Astrocyte of the spinal cord (primary cell): ENCODE results near the gene RAD52.
A peak's percentile ranks its signal among the peaks of the same experiment; 100 is the strongest.

ENCODE experiments used
- DNase-seq: peaks from one replicate; pipeline ENCODE4 v3.0.0; 2011; ENCODE audit warnings: low read depth, low spot score
- H3K4me3 ChIP-seq: 2 replicates; pipeline ENCODE4 v1.5.1; 2011; ENCODE audit warnings: low read depth, mild to moderate bottlenecking, low read length, moderate library complexity
- in situ Hi-C: cut with HindIII; loops from 2 replicates; pipeline ENCODE4 v1.10.0; 2017; ENCODE audit warnings: low sequenced_read_pairs
- TF ChIP-seq, protein P1 (sequence below): IDR thresholded peaks from 2 replicates; pipeline ENCODE4 v1.5.1; 2012; ENCODE audit warnings: low read depth, mild to moderate bottlenecking, low read length, inconsistent platforms

The RAD52 gene

GRCh38 chr12:916712-917445 is 32.6 kb downstream of the RAD52 start:
- TF ChIP-seq, protein P1, sequence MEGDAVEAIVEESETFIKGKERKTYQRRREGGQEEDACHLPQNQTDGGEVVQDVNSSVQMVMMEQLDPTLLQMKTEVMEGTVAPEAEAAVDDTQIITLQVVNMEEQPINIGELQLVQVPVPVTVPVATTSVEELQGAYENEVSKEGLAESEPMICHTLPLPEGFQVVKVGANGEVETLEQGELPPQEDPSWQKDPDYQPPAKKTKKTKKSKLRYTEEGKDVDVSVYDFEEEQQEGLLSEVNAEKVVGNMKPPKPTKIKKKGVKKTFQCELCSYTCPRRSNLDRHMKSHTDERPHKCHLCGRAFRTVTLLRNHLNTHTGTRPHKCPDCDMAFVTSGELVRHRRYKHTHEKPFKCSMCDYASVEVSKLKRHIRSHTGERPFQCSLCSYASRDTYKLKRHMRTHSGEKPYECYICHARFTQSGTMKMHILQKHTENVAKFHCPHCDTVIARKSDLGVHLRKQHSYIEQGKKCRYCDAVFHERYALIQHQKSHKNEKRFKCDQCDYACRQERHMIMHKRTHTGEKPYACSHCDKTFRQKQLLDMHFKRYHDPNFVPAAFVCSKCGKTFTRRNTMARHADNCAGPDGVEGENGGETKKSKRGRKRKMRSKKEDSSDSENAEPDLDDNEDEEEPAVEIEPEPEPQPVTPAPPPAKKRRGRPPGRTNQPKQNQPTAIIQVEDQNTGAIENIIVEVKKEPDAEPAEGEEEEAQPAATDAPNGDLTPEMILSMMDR = no peak
- no peak overlapping the region for H3K4me3 ChIP-seq
- in situ Hi-C loops = no loop called here
- no peak for DNase-seq

GRCh38 chr12:916240-916639 is 33.3 kb downstream of the RAD52 start:
- TF ChIP-seq, protein P1 = no peak
- no peak overlapping the region for H3K4me3 ChIP-seq
- no peak for DNase-seq
- in situ Hi-C loops = no loop called here

DNA sequence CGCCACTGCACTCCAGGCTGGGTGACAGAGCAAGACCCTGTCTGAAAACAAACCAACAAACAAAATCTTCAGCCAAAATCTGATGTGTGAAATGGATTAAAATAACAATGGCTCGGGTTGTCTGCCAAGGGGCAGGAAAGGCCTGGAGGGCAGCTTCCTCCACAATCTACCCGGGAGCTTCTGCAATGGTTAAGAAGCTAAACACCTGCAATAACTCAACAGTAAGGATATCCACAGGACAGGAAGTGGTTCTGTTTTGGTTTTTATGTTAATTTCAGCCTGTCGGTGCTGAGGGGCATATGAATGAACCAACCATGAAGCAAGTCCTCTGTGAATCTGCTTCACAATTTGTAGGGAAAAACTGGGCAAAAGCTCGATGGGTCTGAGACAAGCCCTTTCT is 34.4 kb downstream of the RAD52 start:
- in situ Hi-C loops = no loop called here
- no peak for DNase-seq
- TF ChIP-seq, protein P1 = no peak
- no peak overlapping the region for H3K4me3 ChIP-seq

- TF ChIP-seq, protein P1 = no peak
- peak; percentile 89 for DNase-seq
- in situ Hi-C loops = no loop called here
- no peak overlapping the region for H3K4me3 ChIP-seq
Measured at GRCh38 chr12:913919-914698, 35.4 kb downstream of the RAD52 start.

DNA sequence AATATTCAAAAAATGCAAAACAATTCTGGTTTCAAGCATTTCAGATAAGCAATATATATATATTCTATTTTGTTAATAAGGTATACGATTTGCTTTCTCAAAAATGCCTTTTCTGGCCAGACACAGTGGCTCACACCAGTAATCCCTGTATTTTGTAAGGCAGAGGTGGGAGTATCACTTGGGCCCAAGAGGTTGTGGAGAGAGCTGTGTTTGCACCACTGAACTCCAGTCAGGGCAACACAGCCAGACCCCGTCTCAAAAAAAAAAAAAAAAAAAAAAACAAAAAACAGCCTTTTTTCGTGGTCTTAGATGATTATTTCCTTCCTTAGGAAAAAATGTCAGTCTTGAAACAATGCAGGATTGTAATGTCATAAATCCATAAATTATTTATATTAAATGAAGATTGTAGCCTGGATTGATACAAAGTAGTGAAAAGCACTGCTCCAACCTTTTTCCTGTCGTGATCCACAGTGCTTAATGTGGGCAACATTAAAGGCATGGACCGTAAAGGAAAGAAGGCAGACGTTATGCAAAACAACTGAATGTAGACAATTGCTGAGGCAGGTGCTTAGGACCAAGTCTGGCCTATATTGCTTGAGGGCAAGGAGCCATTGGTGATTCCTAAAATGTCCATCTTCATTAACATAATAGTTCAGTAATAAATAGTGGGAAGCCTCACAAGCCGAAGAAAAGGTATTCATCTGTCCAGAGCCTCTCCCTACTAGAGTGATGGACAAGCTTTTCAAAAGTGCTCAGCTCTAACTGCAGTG is 36.8 kb downstream of the RAD52 start:
- H3K4me3 ChIP-seq = no peak overlapping the region
- in situ Hi-C loops = no loop called here
- DNase-seq = no peak
- TF ChIP-seq, protein P1 = no peak

DNA sequence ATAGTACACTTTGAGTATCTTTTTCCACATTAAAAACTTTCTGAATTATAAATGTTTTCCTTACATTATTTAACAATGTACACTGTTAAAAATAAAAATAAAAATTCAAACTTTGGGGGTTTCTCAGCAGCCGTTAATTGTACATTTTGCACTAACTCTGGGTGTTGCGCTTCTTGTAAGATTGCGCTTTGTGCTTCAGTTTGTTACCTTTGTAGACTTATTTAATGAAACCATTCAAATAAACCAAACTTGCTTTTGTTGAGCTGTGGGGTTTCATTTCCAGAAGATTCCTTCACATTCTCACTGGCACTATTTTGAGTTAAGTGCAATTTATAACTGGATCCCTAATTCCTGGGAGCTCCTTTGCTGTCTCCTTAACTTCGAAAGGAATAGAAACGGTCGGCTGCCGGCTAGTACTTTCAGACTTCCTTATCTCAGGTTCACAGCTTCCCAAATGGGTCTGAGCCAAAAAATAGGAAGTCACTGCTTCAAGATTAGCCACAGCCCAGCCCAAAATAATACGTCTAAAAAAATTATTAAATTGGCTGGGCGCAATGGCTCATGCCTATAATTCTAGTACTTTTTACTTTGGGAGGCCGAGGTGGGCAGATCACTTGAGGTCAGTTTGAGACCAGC is 38.2 kb downstream of the RAD52 start:
- TF ChIP-seq, protein P1 = no peak
- no peak overlapping the region for H3K4me3 ChIP-seq
- DNase-seq = no peak
- in situ Hi-C loops = no loop called here
